GM12878 (cell line): ENCODE results near the gene SYN1.

Experiments
- CEBPB ChIP-seq, 2 experiments: fragments of 150-350 bp in 1 of 2; IDR thresholded peaks; 2 replicates each; pipeline ENCODE4 v1.6.1; 2012 to 2014; ENCODE audit warnings: low read depth in 2 of 2, low read length in 2 of 2, borderline replicate concordance in 1 of 2, inconsistent platforms in 1 of 2
- EZH2 ChIP-seq: IDR thresholded peaks from 2 replicates; pipeline ENCODE4 v1.6.1; 2012; ENCODE audit warnings: low read depth, mild to moderate bottlenecking, control low read depth, inconsistent platforms, low read length, borderline replicate concordance; ENCODE audit not compliant: control insufficient read depth
- POLR2A ChIP-seq: IDR thresholded peaks from 2 replicates; pipeline ENCODE4 v1.6.1; 2011; ENCODE audit warnings: low read depth, mild to moderate bottlenecking, low read length
- SRF ChIP-seq, 2 experiments: IDR thresholded peaks; 2 replicates each; pipeline ENCODE4 v1.6.1; 2011; ENCODE audit warnings: low read depth in 2 of 2, low read length in 2 of 2, mild to moderate bottlenecking in 1 of 2, moderate library complexity in 1 of 2
- STAT1 ChIP-seq: fragments of 450-650 bp; conservative IDR thresholded peaks from 2 replicates; pipeline ENCODE4 v1.6.1; 2014; ENCODE audit warnings: antibody characterized with exemption, mild to moderate bottlenecking

- TF ChIP-seq SRF (IDR thresholded peaks at IDR 0.05; ENCODE audit: low read depth in 2 of 2, low read length in 2 of 2) (no peak), STAT1 (no peak), POLR2A (no peak), EZH2 (no peak), CEBPB (IDR thresholded peaks at IDR 0.05; ENCODE audit: borderline replicate concordance in 1 of 2, low read depth in 2 of 2, low read length in 2 of 2) (no peak)
Measured at GRCh38 chrX:47543496-47543895, 76.2 kb downstream of the SYN1 start.
